NCI-H526 (cell line): ENCODE data around the gene DOK6.
"Not testable (repeated sequence)": the region's sequence is repeated elsewhere in the genome, so short reads cannot be mapped to it uniquely, and the experiment has no call there.

Source experiments
- DNase-seq, 2 experiments: peaks; one replicate each; lab custom pipeline; 2025; lab: John Stamatoyannopoulos, UW

DOK6 gene

DNA sequence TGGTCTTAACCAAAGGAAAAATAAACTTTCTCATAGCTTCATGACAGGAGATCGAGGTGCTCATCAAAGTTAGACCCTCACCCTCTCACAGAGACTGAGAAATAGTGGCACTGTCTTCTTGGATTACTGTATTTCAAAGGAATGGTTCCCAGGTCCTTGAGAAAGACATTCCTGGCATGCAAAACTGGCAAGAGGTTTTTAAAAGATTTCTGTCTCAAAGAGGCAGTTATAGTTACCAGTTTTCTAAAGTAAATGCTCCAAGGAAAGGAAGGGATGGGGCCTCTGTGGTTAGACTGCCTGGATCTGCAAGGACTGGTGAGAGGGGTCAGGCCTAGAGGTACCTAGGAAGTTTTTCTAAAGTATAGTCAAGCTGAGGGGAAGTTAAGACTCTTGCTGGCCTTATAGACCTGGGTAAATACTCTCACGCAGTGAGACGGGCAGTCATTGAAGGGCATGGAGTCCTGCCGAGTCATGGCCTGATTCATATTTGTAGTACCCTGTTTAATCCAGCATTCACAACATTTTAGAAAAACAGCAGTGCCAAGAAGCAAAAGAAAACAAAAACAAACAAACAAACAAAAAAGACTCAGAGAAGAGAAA is 226.1 kb downstream of the DOK6 start:
- no peak for DNase-seq

DNA sequence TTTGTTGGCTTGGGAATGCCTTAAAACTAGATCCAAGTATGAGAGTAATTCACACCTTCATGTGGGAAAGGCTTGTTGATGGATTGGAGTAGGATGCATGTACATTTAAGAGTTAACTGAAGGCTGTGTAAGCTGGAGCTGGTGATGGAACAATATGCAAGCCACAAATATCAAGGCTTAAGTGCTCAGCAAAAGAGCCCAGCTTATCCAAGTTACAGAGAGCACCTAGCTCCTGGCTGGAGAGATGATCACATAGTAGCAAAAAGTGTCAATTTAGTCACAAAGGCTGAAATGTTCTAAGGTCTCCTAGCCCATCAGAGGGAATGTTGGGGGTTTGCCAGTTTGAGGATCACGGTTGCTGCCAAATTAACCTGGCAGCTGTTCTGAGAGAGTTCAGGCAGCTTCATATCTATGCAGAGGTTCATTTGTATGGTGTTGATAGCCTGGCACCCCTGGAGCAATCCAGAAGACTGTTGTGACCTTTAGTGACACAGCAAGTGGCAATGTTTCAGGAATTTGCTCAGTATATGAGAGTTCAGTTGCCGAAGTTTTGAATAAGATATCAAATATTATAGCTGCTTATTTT is 228.2 kb downstream of the DOK6 start:
- no peak for DNase-seq

DNA sequence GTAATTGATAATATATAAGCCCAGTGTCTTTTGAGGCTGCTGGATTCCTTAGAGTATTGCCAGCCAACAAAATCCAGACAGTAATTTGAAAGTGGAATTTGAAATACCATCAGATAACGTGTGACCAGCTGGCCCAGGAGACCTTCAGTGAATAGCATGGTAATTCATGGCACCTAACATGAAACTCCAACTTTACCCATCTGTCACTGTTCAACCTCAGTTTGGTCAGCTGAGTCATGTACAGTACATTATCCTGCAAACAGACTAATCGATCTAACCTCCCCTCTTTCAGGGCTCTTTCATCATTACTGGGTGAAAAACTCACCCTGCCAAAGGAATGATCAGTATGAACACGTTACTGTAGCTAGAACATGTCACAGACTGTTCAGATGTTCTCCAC is 230.6 kb downstream of the DOK6 start:
- DNase-seq, result no peak

DNA sequence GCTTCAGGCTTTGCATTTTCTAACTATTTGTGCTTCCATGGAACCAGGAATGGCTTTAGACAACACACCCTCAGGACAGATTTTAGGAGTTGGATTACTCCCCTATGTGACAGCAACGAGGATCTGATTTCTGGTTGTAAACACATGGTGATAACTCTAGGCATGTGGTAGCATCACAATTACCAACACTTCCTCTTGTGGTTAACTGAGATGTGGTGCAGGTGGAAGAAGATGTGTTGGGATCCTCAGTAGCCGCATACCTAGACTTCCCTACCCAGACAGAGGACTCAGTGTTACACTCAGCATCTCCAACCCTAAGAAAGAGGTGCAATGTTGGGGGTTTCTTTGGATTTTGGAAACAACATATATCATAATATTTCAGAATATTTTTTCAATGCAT is 234.8 kb downstream of the DOK6 start:
- DNase-seq, result no peak

DNA sequence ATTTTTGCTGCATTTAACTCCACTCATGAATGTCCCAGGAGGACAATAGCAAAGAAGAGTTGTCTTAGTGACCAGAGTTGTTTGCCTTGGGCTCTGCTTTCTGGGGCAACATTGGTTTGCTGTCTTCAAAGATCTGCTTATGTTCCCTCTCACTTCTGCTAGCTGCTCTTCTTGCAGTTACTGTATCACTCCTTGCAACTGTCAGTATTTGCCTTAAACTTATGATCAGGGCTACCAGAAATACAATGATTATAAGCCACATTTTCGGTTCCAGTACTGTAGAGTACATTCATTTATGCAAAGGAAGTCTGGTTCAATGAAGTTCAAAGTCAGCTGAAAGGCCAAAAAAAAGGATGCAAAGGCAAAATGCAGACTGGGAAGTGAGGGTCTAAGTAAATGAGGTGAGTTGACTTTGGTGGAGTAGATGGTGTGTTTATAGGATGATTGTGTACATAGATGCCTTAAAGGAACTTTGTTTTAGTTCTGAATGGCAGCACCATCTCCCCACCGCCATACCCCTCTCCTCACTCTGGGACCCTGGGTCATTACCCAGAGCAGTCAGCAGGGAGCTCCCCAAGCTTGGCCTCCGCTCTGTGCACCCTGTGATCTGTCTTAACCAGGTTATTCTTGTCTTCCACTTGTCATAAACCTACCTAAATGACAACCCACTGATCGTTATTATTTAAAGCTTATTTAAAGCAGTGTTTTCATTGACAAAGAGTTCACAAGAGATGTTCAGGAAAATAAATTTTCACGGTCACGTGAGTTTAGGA is 236.0 kb downstream of the DOK6 start:
- peak; percentile 1 to 12 for DNase-seq

DNA sequence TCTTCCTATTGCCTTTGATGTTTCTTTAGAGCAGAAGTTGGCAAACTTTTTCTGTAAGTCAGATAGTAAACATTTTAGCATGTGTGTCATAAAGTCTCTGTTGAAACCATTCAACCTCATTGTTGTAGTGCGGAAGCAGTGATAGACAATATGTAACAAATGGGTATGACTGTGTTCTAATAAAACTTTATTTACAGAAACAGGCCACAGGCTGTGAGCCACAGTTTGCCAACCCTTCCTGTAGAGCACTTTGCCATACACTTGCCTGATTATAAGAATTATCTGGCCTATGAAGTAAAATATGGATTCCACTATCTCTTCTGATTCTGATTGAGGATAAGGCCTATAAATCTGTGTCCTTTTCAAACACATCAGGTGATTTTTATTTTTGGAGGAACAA is 237.4 kb downstream of the DOK6 start:
- no peak for DNase-seq

DNA sequence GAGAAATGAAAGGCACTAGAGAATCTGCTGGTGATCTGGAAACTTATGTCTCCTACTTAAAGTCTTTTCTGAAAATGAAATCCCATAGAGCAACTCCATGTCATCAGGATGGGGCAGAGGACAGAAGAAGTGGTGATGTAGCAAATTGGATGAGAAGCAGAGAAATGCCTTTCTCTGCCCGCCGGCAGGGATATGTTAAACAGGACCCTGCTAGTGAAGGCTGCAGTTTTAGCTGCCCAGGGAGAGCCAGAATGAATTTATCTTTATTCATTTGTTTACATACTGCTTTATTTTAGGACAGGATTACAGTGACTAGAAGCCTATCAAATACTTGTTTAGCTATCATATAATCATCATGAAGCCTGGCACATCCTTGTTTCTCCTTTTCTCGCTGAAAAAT is 247.0 kb downstream of the DOK6 start:
- no peak for DNase-seq

DNA sequence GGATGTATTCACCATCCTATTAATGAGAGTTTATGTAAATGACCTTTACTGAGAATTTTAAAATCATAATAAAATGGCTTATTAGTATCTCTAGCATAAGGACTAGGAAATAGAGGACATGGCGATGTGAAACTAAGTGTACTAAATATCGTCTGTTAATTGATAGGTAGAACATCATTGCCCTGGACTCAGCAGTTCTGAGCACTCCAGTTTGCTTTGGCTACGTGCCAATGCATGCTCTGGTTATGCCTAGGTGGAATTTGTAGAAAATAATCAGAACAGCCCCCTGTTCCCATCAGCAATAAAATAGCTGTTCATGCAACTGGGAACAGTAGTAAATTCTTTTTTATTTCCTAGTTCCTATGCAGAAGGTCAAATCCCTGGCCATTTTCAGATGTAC is 247.8 kb downstream of the DOK6 start:
- DNase-seq, result no peak

DNA sequence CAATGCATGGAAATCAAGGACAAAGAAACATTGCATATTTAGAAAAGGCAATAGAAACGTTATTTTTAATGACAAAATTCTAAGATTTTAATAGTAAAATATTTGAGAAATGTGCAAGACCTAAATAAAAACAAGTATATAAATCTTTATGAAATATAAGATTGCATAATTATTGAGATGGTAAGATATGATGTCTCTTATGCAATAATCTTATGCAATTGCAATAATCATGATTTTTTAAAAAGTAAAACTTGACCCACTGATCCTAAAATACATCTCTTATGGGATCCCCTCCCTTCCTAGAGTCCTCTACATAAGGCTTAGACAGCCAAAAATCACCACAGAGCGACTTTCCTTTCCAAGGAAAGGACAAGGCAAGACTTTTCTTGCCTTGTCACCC is 249.0 kb downstream of the DOK6 start:
- DNase-seq, result no peak

DNA sequence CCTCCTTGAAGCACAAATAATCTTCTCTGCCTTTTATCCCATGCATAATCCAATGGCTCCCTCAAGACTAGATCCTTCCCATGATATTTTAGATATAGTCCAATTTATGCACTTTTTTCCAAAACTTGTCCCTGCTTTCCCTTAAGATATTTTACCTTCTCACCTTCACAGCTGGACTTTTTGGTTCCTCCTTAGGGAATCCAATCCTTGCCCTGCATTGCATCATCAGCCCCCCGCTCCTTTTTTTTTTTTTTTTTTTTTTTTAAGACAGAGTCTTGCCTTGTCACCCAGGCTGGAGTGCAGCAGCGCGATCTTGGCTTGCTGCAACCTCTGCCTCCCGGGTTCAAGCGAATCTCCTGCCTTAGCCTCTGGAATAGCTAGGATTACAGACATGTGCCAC is 250.6 kb downstream of the DOK6 start:
- no peak for DNase-seq

DNA sequence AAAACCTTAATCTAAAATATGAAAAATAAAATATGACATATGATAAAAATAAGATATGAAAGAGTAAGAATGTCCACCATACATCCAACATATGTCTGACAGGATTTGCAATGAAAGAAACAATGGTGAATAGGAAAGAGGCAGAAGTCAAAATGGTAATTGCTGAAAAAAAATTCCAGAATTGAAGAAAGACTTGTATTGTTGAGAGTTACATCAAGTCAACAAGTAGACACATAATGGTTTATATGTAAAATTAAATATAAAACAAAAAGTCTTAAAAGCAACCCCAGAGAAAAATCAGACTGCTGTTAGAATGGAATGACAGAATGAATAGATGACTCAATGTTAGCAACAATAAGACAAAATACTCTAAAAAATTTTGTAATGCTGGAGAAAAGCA is 255.1 kb downstream of the DOK6 start:
- DNase-seq, result no peak

DNA sequence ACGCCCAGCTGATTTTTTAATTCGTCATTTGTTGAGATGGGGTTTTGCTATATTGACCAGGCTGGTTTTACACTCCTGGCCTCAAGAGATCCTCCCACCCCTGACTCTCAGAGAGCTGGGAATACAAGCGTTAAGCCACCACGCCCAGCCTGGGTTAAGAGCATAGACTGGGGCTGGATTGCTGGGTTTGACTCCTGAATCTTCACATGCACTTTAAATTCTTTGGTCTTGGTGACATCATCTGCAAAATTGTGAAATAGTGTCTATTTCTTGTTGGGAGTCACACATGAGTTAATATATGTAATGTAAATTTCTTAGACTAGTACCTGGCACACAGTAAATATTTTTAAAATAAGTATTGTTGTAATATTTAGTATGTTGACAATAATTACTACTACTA is 257.4 kb downstream of the DOK6 start:
- no peak for DNase-seq

DNA sequence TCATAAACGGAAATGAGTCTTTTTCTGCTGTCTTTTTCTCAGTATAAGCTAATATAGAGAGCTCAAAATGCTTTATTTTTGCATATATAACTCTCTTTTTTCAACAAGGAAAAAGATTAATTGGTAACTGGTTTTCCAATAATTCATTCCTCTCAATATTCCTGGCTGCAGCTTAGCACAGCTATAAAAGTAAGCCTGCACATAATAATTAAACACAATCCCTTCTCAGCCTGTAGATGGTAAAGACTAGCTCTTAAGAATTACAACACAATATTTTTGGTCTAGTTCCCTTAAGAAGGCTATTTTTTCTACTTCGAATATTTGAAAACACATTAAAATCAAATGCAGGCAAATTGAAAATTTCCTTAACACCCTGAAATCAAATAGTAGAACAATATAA is 258.0 kb downstream of the DOK6 start:
- no peak for DNase-seq

DNA sequence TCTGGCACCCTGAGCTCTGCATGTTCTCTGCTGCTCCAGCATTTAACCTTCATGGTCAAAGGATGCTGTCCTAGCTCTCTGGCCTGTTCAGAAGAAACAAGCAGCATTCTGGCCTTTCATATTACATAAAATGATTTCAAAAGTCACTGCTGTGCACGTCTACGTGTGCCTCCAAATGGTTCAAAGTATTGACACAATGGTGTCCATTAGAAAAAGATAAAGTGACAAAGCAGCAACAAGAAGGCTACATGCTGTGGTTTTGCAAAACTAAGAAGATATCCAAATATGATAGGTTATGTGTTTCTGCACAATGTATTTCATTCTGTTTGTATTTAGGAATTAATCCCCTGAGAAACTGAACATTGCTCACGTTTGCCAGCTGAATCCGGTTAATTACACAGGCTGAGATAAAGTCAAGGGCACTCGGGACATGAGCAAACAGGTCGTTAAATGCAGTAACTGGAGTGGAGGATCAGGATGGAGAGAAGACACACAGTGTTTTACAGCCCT is 258.5 kb downstream of the DOK6 start:
- DNase-seq, result peak; percentile 36 to 48

DNA sequence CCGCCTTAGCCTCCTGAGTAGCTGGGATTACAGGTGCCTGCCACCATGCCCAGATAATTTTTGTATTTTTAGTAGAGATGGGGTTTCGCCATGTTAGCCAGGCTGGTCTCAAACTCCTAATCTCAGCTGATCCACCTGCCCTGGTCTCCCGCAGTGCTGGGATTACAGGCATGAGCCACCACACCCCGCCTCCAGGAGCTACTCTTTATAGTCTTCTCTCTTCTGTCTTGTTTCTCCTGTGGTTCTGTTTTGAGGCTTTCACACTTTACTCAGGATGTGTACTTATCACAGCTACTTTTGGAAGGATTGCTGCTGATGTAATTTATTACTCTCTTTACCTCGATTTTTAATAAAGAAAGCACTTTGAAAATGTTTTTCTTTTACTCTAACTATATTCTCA is 261.4 kb downstream of the DOK6 start:
- DNase-seq, result not testable (repeated sequence)

DNA sequence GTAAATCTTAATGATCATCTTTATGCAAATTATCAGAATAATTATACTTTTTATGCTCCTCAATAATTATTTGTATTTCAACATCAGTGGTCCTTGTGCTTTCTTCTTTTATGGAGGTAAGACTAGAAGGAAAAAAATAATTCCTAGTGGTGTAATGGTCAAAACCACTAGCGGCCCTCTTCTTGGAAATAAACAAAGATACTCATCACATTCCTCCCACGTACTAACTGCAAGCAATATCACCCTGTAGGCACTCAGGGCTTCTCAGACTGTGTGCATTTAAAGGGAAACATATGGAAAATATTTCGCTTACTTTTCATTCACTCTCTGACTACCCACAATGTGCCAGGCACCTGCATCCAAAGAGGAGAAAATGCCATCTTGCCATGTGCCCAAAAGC is 263.7 kb downstream of the DOK6 start:
- DNase-seq, result no peak

DNA sequence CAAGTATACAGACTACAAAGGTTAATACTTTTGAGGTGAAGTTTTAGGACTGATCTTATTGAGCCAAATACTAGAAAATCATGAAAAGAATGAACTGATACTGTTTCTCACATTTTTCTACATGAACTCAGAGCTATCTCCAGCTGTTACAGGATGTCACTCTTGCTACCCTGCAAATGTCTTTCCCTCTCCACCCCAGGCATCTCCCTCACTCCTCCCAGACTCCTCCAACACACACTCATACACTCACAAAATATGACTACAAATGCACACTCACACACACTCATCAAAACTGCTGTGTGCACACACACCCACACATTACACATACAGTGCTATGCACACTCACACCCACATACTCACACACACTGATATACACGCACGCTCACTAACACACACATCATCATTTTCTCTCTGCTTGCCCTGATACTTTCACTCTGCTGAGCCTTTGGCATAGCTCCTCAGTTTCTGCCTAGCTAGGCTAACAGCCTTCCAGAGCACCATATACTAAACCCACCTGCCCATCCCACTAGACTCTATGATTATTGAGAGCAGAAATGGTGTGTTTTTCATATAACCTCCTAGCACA is 273.7 kb downstream of the DOK6 start:
- DNase-seq, result no peak

DNA sequence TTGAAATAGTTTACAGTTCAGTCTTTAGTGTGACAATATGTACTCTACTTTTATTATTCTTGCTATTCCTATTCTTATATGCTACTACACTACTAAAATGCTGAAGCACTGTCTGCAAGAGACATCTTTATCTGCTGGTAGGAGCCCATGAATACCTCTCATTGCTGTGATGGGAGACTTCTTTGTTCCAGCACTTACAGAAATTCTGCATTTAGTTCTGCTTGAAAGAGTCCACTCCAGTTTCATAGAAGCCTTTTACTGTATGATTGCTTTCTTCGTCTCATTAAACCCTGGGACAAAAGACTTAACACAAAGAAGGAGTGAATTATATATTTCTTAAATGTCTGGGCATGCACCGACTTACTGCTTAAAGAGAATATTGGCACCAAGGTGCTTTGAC is 274.3 kb downstream of the DOK6 start:
- DNase-seq, result no peak

DNA sequence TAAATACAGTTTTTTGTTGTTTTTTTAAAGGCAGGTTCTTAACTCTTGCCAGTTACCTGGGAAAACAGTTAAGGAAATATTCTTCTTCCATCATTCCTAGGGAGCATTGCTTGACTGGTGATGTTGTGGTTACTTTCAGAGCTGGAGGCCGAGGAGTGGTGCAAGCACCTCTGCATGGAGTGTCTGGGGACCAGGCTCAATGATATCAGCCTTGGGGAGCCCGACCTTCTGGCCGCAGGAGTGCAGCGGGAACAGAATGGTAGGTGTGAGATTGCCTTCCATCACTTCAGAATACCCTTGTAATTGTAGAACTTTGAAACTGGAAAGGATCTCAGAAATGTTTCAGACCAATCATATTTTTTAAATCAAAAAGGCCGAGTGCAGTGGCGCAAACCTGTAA is 276.9 kb downstream of the DOK6 start:
- DNase-seq, result no peak

DNA sequence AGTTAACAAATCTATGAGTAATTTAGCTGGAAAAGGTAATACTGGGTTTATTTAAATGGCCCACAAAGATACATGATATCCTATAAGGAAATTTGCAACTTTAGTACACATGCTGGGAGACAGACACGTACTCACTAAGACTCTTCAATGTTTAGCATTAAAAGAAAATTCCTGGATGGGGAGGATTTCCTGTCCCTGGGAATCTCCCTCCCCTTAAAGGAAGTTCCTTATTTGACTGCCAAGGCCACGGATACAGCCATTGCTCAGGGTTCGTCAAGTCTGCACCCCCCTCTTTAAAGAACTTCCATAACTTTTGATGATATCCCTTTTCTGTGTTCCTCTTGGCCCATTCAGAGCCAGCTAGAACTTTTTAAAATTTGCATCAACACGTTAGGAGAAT is 279.4 kb downstream of the DOK6 start:
- DNase-seq, result no peak

DNA sequence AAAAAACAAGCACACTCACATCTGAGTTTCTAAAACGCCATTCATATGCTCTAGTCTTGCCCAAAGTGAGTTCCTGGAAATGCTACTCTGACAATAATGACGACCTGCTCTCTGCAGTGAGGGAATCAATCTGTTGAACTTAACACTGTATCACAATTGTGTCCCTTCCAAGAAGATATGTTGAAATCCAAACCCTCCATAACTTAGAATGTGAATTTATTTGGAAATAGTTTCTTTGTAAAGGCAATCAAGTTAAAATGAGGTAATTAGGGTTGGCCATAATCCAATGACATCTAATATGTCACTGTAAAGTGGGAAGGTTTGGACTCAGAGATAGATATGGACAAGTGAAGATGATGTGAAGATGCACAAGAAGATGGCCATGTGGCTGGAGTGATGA is 282.5 kb downstream of the DOK6 start:
- no peak for DNase-seq

DNA sequence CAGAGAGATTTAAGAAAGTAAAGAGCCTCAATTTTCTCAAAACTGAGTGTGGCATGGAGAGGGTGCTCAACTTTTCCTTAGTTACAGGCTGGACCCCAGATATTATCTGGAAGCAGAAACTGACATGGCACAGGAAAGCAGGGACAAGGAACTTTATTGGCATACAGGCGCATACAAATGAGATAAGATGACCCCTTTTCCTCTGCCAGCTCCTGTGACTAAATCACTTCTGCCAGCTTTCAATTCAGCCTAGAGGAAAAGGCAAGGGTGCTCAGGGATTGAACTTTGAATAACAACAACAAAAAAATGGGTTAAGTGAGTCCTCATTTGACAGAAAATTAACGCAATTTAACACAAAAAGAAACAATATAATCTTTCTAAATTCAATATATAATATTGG is 284.1 kb downstream of the DOK6 start:
- DNase-seq, result no peak

DNA sequence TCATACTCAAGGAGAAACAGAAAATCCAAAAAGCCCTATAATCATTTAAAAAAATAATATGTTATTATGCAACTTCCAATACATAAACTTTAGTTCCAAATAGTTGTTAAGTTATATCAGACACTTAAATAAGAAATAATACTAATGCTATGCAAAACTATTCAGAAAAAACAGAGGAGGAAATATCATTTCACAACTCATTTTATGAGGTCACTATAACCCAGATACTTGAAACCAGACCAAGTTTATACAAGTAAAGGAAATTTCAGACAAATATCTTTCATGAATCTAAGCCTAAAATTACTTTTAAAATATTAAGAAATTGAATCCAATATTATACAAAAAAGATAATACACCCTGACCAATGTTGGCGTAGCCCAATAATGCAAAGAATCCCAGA is 286.2 kb downstream of the DOK6 start:
- DNase-seq, result no peak
